ENCODE results near the gene RAD51B. TPM values are rescaled to one million over a fixed set of nuclear protein-coding genes. Genes with fewer than 3 reads are reported as not detected.

RAD51B gene
- total RNA-seq, 1 experiment from 2014 or later, result 10.8 TPM

DNA sequence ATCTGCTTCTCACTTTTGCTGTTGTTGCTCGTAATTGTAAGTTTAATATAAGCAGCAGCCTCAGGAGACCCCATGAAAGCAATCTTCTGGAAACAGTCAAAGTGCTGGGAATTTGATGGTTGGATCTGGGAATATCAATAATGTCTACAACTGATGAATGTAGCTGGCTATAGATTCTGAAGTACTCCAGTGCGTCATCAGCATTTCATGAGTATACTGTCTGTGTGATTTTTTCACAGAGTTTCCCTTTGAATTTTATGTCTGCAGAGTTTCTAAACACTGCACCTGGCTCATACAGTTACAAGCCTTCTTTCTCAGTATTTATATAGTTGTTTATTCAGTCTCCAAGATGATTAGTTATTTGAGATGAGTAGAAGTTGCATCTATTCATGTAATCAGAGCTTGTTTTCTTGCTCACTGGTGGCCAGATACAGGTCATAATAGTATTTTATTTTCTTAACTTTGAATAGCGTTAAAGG is 222.3 kb downstream of the RAD51B start:
- TF ChIP-seq EZH2phosphoT487 (IDR thresholded peaks at IDR 0.05; ENCODE audit: borderline replicate concordance, low read length), result no peak
- TF ChIP-seq EZH2 (IDR thresholded peaks at IDR 0.05; ENCODE audit: low read length, unreplicated experiment), result no peak
- TF ChIP-seq, protein P1, sequence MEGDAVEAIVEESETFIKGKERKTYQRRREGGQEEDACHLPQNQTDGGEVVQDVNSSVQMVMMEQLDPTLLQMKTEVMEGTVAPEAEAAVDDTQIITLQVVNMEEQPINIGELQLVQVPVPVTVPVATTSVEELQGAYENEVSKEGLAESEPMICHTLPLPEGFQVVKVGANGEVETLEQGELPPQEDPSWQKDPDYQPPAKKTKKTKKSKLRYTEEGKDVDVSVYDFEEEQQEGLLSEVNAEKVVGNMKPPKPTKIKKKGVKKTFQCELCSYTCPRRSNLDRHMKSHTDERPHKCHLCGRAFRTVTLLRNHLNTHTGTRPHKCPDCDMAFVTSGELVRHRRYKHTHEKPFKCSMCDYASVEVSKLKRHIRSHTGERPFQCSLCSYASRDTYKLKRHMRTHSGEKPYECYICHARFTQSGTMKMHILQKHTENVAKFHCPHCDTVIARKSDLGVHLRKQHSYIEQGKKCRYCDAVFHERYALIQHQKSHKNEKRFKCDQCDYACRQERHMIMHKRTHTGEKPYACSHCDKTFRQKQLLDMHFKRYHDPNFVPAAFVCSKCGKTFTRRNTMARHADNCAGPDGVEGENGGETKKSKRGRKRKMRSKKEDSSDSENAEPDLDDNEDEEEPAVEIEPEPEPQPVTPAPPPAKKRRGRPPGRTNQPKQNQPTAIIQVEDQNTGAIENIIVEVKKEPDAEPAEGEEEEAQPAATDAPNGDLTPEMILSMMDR (conservative IDR thresholded peaks at IDR 0.05; ENCODE audit: low read depth, low read length), result no peak
- no TSS peak for BruUV-seq (replicated peaks)
- Histone ChIP-seq H3K79me2 (ENCODE audit: low read length) (no peaks in the 10 kb centered on the region), H3K4me1 (ENCODE audit: insufficient read depth, low read length) (peaks cover 8% of the 10 kb centered on the region; the same call in 1 of the 2 replicates), H3K9me3 (ENCODE audit: low read length) (no peaks in the 10 kb centered on the region), H3K9me2 (replicated peaks; ENCODE audit: low read length) (no peaks in the 10 kb centered on the region), H4K20me1 (ENCODE audit: low read length) (no peaks in the 10 kb centered on the region), H3K4me2 (ENCODE audit: low read length) (no peak overlapping the region), H3K4me3 (ENCODE audit: low read length) (no peak overlapping the region), H3K27me3 (ENCODE audit: low read length) (no peaks in the 10 kb centered on the region), H3K27ac (ENCODE audit: low read length) (no peak overlapping the region), H2AFZ (ENCODE audit: low read length) (no peak overlapping the region), H3F3A (ENCODE audit: low read length, unreplicated experiment) (no peaks in the 10 kb centered on the region), H3K9ac (ENCODE audit: low read length) (no peak overlapping the region), H3K36me3 (ENCODE audit: low read depth, low read length) (no peaks in the 10 kb centered on the region)
- ChIA-PET CTCF (interaction anchor here (0.5 to 0.6 kb wide), 2 partner anchors 24 to 98 kb away, joined by 3 to 8 read pairs; no protein-coding TSS in a partner anchor), POLR2A (ENCODE audit: unreplicated experiment) (interaction anchor here (0.6 kb wide), 1 partner anchor 15 kb away, joined by 6 read pairs; no protein-coding TSS in a partner anchor)
- intact Hi-C loops (cut with micrococcal nuclease), result loop anchor here (2.0 kb wide), 1 partner anchor 23 kb away; no protein-coding TSS in a partner anchor
- ATAC-seq, result peak; percentile 65
- no peak for DNase-seq

DNA sequence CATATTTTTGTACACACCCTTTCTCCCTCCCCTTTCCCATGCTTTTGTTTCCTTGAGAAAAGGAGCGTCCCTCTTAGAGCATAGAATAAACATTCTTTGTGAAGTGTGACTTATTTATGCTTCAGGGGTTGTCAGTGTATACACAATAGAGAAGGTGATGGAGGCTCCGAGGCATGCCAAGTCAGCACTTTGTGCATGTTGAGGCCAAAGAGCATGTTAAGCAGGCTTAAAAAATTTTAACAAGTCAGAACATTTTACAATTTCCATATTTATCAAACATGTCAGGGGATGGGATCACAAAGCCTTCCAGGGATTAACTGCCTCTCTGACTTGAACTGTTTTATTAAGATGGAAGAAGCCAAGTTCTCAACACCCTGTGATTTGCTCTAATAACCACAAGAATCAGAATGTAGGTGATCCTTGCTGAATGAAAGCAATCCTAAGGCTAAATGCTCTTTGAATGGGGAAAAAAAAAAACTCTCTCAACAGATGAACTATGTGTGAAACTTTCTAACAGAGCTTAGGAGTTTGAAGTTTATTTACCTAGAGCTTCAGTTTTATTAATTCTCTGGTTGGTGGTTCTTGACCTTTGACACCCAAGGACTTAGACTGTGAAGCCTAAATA is 223.1 kb downstream of the RAD51B start:
- CTCF ChIA-PET, result interaction anchor here (0.5 kb wide), 1 partner anchor 1070 kb away, joined by 4 read pairs; no protein-coding TSS in a partner anchor

More for the DNA sequence above, 223.1 kb downstream of the RAD51B start:
- Histone ChIP-seq H3K9ac (ENCODE audit: low read length) (no peak overlapping the region), H3K4me1 (ENCODE audit: insufficient read depth, low read length) (peaks cover 15% of the 10 kb centered on the region), H3F3A (ENCODE audit: low read length, unreplicated experiment) (no peaks in the 10 kb centered on the region), H3K9me2 (replicated peaks; ENCODE audit: low read length) (no peaks in the 10 kb centered on the region), H2AFZ (ENCODE audit: low read length) (no peak overlapping the region), H3K27ac (ENCODE audit: low read length) (no peak overlapping the region), H3K9me3 (ENCODE audit: low read length) (no peaks in the 10 kb centered on the region), H3K36me3 (ENCODE audit: low read depth, low read length) (no peaks in the 10 kb centered on the region), H3K27me3 (ENCODE audit: low read length) (no peaks in the 10 kb centered on the region), H4K20me1 (ENCODE audit: low read length) (no peaks in the 10 kb centered on the region), H3K4me2 (ENCODE audit: low read length) (no peak overlapping the region), H3K79me2 (ENCODE audit: low read length) (no peaks in the 10 kb centered on the region), H3K4me3 (ENCODE audit: low read length) (no peak overlapping the region)
- no TSS peak for BruUV-seq (replicated peaks)
- no peak for TF ChIP-seq EZH2 (IDR thresholded peaks at IDR 0.05; ENCODE audit: low read length, unreplicated experiment)
- TF ChIP-seq, protein P1 (conservative IDR thresholded peaks at IDR 0.05; ENCODE audit: low read depth, low read length), result no peak
- no peak for TF ChIP-seq EZH2phosphoT487 (IDR thresholded peaks at IDR 0.05; ENCODE audit: borderline replicate concordance, low read length)
- POLR2A ChIA-PET (ENCODE audit: unreplicated experiment), result interaction anchor here (0.6 kb wide), 2 partner anchors 14 to 349 kb away, joined by 6 read pairs; no protein-coding TSS in a partner anchor
- intact Hi-C loops (cut with micrococcal nuclease), result loop anchor here (2.0 kb wide), 1 partner anchor 24 kb away; no protein-coding TSS in a partner anchor
- peak; percentile 26 for ATAC-seq
- DNase-seq, result peak; percentile 6

Measured in PC-3 (cell line).